Upper lobe of left lung (tissue), 6 donors: Measurements from ENCODE around the gene ARHGEF6. TPM values are rescaled to one million over a fixed set of nuclear protein-coding genes. Genes with fewer than 3 reads are reported as not detected.

ENCODE experiments used
- ATAC-seq, 2 donors: fragments of 200-7000 bp; cut with Tn5 transposase; one replicate each; pipeline ENCODE4 v1.9.1; 2022; ENCODE audit warnings: mild to moderate bottlenecking in 2 of 2, moderate library complexity in 2 of 2; ENCODE audit not compliant: low FRiP score in 2 of 2
- DNase-seq, 2 donors: peaks; one replicate each; pipeline ENCODE4 v3.0.0-alpha.2; 2019 to 2020
- H3K27ac ChIP-seq, 4 donors: fragments of 200-600 bp; sonication (generic); one replicate each; pipeline ENCODE4 v1.5.1; 2016 to 2019
- H3K27me3 ChIP-seq, 4 donors: fragments of 200-600 bp; sonication (generic); one replicate each; pipeline ENCODE4 v1.5.1; 2017 to 2019
- H3K36me3 ChIP-seq, 4 donors: fragments of 200-600 bp; sonication (generic); one replicate each; pipeline ENCODE4 v1.5.1; 2016 to 2019
- H3K4me1 ChIP-seq, 4 donors: fragments of 200-600 bp; sonication (generic); one replicate each; pipeline ENCODE4 v1.5.1; 2018 to 2019
- H3K4me3 ChIP-seq, 4 donors: fragments of 200-600 bp; sonication (generic); one replicate each; pipeline ENCODE4 v1.5.1; 2017 to 2019; ENCODE audit warnings: mild to moderate bottlenecking in 2 of 4, moderate library complexity in 1 of 4
- H3K9me3 ChIP-seq, 4 donors: fragments of 200-600 bp; sonication (generic); one replicate each; pipeline ENCODE4 v1.5.1; 2018 to 2019
- EP300 ChIP-seq, 4 donors: sonication (generic); formaldehyde crosslinking; IDR thresholded peaks; one replicate each; pipeline ENCODE4 v1.5.1; 2017; ENCODE audit warnings: antibody characterized with exemption in 4 of 4, control low read depth in 2 of 4
- POLR2A ChIP-seq, 4 donors: fragments of 450-650 bp; IDR thresholded peaks; one replicate each; pipeline ENCODE4 v1.5.1; 2016 to 2017; ENCODE audit warnings: antibody characterized with exemption in 4 of 4, mild to moderate bottlenecking in 2 of 4
- POLR2AphosphoS5 ChIP-seq, 2 donors: sonication (generic); formaldehyde crosslinking; IDR thresholded peaks; one replicate each; pipeline ENCODE4 v1.5.1; 2017; ENCODE audit warnings: antibody characterized with exemption in 2 of 2
- WGBS, 2 donors: methylation state at CpG; one replicate each; pipeline ENCODE4 v1.1.5; 2017 to 2018; 5-methylcytosine and 5-hydroxymethylcytosine counted together
- total RNA-seq, 6 donors: library from RNA; depleted of rRNA in 4 of 6; stranded (reverse); fragments of >200 nt in 4 of 6; gene quantifications; one replicate each; pipeline versions ENCODE4 v1.1.0 to v1.2.1, GENCODE V29; 2016 to 2021
- TF ChIP-seq, protein P1 (sequence below), 6 experiments: fragments of 450-650 bp in 4 of 6; fragments of 200-600 bp in 2 of 6; sonication (generic) in 2 of 6; IDR thresholded peaks; one replicate each; pipeline ENCODE4 v1.5.1; 2016 to 2019; ENCODE audit warnings: antibody characterized with exemption in 6 of 6
- donor health status: DM: no; HTN: no; CAD: no; lungs with moderate emphysema.
- donor health status: DM: no; HTN: yes; CAD: no; lungs with severe emphysema.

Gene ARHGEF6
- total RNA-seq, 6 donors from 2014 or later: 21.7 to 30.9 (median 27.0) TPM

DNA sequence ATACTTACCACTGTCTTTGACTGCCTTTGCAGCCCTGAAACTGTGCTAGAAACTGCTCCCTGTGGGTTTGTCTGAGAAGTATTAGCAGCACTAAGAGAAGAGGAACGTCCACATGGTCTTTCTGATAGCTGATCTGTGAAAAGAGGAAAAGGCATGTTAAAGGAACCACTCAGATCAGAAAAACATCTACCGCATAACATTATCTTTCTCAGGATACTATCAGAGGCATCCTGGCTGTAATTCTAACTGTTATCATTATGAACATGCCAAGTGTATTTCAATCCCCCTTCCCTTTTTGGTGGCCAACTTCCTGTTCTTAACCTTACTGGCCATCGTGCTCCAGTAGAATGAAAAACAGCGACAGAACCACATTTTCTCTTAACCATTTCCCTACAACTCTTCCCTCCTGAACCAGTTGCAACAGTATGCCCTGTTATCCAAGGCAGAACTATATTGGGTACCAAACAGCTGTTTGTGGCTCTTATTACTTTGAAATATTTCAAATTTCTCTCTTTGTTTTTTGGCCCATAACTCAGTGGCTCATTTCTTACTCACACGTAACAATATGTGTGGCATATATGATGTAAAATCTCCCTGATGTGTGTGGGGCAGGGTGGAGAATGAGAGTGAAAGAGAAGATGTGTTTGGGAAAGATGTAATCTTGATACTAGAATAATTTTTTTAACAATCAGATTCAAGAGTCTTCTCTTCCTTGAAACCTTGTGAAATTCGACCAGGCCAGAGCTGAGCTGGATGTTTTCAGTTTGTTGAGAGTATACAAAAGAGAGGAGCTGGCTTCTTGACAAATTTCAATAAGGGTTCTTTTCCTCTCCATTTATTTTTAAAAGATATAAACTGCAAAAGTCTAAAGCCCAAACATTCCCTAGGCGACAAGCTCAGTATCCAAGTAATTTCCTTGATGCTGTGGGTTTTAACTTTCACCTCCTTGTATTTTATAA lies 35.2 kb downstream of the ARHGEF6 start:
- no peak for ATAC-seq
- Histone ChIP-seq H3K27me3 (no peaks in the 10 kb centered on the region), H3K9me3 (no peaks in the 10 kb centered on the region), H3K4me3 (no peak overlapping the region), H3K36me3 (no peaks in the 10 kb centered on the region), H3K27ac (peak overlapping the region; percentile 7 to 76 (median 49)), H3K4me1 (peaks cover 3 to 24% (median 7%) of the 10 kb centered on the region in 4 donors)
- WGBS, 2 donors: 36 to 45% methylated on average over 7 of the region's 7 CpGs
- TF ChIP-seq, protein P1, sequence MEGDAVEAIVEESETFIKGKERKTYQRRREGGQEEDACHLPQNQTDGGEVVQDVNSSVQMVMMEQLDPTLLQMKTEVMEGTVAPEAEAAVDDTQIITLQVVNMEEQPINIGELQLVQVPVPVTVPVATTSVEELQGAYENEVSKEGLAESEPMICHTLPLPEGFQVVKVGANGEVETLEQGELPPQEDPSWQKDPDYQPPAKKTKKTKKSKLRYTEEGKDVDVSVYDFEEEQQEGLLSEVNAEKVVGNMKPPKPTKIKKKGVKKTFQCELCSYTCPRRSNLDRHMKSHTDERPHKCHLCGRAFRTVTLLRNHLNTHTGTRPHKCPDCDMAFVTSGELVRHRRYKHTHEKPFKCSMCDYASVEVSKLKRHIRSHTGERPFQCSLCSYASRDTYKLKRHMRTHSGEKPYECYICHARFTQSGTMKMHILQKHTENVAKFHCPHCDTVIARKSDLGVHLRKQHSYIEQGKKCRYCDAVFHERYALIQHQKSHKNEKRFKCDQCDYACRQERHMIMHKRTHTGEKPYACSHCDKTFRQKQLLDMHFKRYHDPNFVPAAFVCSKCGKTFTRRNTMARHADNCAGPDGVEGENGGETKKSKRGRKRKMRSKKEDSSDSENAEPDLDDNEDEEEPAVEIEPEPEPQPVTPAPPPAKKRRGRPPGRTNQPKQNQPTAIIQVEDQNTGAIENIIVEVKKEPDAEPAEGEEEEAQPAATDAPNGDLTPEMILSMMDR (IDR thresholded peaks at IDR 0.05): no peak
- TF ChIP-seq POLR2AphosphoS5 (IDR thresholded peaks at IDR 0.05) (no peak), EP300 (IDR thresholded peaks at IDR 0.05) (no peak), POLR2A (IDR thresholded peaks at IDR 0.05) (no peak)
- no peak for DNase-seq

DNA sequence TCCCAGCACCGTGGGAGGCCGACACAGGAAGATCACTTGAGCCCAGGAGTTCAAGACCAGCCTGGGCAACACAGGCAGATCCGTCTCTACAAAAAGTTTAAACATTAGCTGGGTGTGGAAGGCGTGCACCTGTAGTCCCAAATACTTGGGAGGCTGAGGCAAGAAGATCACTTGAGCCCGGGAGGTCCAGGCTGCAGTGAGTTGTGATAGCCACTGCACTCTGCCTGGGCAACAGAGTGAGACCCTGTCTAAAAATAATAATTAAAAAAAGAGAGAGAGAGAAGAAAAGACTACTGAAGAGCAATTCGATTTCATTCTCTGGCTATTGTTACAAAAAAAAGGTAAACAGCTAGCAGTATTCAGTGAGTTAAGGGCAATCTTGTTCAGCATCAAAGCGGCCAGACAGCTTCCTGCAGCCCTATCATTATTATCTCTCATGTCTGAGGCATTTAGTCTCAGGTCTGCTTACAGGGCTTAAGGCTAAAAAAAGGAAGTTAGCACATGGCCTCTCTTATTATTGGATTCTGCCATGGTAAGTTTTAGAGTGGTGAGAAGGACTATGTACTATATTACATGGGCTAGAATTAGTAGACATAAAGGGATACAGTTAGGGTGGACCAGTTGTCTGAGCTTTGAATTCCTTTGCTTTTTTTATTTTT lies 37.9 kb downstream of the ARHGEF6 start:
- no peaks in the 10 kb centered on the region for H3K9me3 ChIP-seq
- no peak for TF ChIP-seq EP300 (IDR thresholded peaks at IDR 0.05)
- H3K27me3 ChIP-seq: no peaks in the 10 kb centered on the region
- peak overlapping the region in 2 of 4 donors; percentile 11 to 16 for H3K27ac ChIP-seq
- no peaks in the 10 kb centered on the region for H3K36me3 ChIP-seq
- no peak for ATAC-seq
- H3K4me3 ChIP-seq: no peak overlapping the region
- no peak for DNase-seq
- 71 to 81% methylated on average over 7 of the region's 7 CpGs for WGBS, 2 donors
- H3K4me1 ChIP-seq: peaks cover under 1 to 18% (median 7%) of the 10 kb centered on the region in 4 donors

DNA sequence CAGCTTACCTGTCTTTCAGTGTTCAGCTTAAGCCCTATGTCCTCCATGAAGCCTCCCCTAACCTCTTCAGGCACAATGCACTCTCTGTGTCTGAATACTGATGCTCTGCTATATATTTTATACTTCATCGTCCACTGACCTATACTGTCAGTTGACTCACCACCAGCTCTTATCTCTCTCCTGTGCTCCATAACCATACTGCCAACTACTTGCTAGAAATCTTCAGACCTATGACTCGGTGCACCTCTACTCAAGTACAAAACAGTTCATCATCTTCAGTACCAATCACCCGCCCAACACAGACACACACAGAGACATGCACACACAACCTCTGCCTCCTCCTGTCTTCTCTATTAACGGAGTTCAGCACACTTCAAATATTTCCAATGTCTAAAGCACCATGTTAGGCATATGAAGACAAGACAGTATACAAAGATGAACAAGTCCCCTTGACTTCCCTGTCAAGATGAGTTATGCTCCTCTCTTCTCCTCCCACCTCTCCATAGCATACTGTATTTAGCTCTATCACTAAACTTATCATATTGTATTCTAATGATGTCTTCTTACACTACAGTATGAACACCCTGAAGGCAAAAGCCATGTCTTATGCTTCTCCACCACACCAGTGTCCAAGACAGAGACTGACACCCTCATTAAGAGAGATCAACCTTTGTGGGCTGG lies 42.5 kb downstream of the ARHGEF6 start:
- no peaks in the 10 kb centered on the region for H3K27me3 ChIP-seq
- peaks cover 0 to 9% (median 3%) of the 10 kb centered on the region in 4 donors for H3K4me1 ChIP-seq
- WGBS, 2 donors: 77 to 95% methylated on average over 4 of the region's 4 CpGs
- H3K4me3 ChIP-seq: no peak overlapping the region
- no peaks in the 10 kb centered on the region for H3K36me3 ChIP-seq
- TF ChIP-seq POLR2AphosphoS5 (IDR thresholded peaks at IDR 0.05) (no peak), POLR2A (IDR thresholded peaks at IDR 0.05) (no peak), EP300 (IDR thresholded peaks at IDR 0.05) (no peak)
- TF ChIP-seq, protein P1 (IDR thresholded peaks at IDR 0.05): no peak
- H3K27ac ChIP-seq: no peak overlapping the region
- no peak for DNase-seq
- no peaks in the 10 kb centered on the region for H3K9me3 ChIP-seq
- ATAC-seq: no peak

DNA sequence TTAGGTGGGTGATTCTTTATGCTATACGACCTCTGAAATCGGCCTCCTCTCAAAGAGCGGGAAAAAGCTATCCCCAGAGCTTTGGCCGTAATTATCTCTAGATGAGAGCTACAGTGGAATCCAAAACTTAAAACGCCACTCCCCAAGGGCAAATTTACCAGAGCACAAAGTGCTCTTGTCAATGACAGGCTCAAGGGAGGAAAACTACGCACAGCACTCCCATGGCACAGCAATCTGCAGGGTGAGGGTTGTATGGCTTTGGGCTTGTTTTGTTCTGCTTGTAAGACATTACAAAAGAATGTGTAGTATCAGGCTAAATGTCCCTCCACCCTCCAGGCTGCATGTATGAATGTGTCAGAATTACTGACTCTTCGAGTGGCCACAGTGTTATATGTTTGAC lies 44.0 kb downstream of the ARHGEF6 start:
- TF ChIP-seq, protein P1 (IDR thresholded peaks at IDR 0.05): no peak
- TF ChIP-seq EP300 (IDR thresholded peaks at IDR 0.05): no peak
- WGBS, 2 donors: 73 to 81% methylated on average over 5 to 7 of the region's 7 CpGs
- DNase-seq (no peak), ATAC-seq (no peak)
- no peaks in the 10 kb centered on the region for H3K36me3 ChIP-seq
- H3K9me3 ChIP-seq: no peaks in the 10 kb centered on the region
- H3K4me1 ChIP-seq: peaks cover 0 to 6% (median 3%) of the 10 kb centered on the region in 4 donors
- no peak overlapping the region for H3K27ac ChIP-seq
- no peaks in the 10 kb centered on the region for H3K27me3 ChIP-seq
- no peak overlapping the region for H3K4me3 ChIP-seq

DNA sequence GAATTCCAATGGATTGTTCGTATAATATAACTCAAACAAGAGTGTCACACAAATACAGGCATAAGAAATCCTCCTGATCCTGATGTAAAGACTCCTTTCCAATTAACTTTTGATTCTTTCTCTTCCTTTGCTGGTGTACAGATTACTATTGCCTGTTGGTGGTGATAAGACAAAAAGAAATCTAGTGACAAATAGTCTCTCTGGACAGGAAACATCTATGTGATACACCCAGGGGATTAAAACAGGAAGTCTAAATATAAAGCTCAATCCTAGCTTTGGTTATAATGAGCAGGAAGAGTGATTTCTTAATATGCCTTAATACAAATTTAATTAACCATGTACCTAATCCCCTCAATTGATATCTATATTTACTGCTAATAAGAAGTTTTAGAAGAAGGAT lies 45.1 kb downstream of the ARHGEF6 start:
- no peaks in the 10 kb centered on the region for H3K36me3 ChIP-seq
- H3K9me3 ChIP-seq: no peaks in the 10 kb centered on the region
- no peak for DNase-seq
- H3K4me3 ChIP-seq: no peak overlapping the region
- TF ChIP-seq EP300 (IDR thresholded peaks at IDR 0.05): no peak
- no peak for TF ChIP-seq POLR2A (IDR thresholded peaks at IDR 0.05)
- TF ChIP-seq, protein P1 (IDR thresholded peaks at IDR 0.05): no peak
- TF ChIP-seq POLR2AphosphoS5 (IDR thresholded peaks at IDR 0.05): no peak
- peaks cover 0 to 6% (median 3%) of the 10 kb centered on the region in 4 donors for H3K4me1 ChIP-seq
- ATAC-seq: no peak
- 55 to 81% methylated on average over 1 of the region's 1 CpG for WGBS, 2 donors
- no peaks in the 10 kb centered on the region for H3K27me3 ChIP-seq
- peak overlapping the region in 2 of 4 donors; percentile 37 to 59 for H3K27ac ChIP-seq
